GM19238 (cell line): ENCODE measurements around the gene BAAT.

Experiments used
- DNase-seq: peaks from one replicate; pipeline ENCODE4 v3.0.0; 2011; ENCODE audit warnings: low spot score; ENCODE audit not compliant: insufficient read length

BAAT gene

GRCh38 chr9:101398930-101399642 lies 14.3 kb upstream of the BAAT start:
- no peak for DNase-seq

GRCh38 chr9:101398068-101398929 lies 13.5 kb upstream of the BAAT start, which contains the start of the genes MRPL50 and ZNF189:
Gene MRPL50 (minus strand): TSS chr9:101398618. CDS start chr9:101398592, 26 bp downstream.
Gene ZNF189 (plus strand): TSS chr9:101398851. CDS start chr9:101399157, 306 bp downstream.
- DNase-seq, result peak; percentile 80

GRCh38 chr9:101397746-101398067 lies 12.9 kb upstream of the BAAT start:
- no peak for DNase-seq

- DNase-seq, result no peak
Measured at GRCh38 chr9:101394687-101395086, 9.9 kb upstream of the BAAT start.

GRCh38 chr9:101393135-101393534 lies 8.3 kb upstream of the BAAT start:
- no peak for DNase-seq

GRCh38 chr9:101388507-101388993 lies 3.7 kb upstream of the BAAT start:
- no peak for DNase-seq

- DNase-seq, result no peak
Measured at GRCh38 chr9:101387871-101388506, 3.2 kb upstream of the BAAT start.

GRCh38 chr9:101383361-101383760 lies 1.4 kb downstream of the BAAT start:
- no peak for DNase-seq

- DNase-seq, result no peak
Measured at GRCh38 chr9:101381833-101382342, 2.9 kb downstream of the BAAT start.

- DNase-seq, result no peak
Measured at GRCh38 chr9:101381118-101381517, 3.7 kb downstream of the BAAT start.

- DNase-seq, result no peak
Measured at GRCh38 chr9:101380295-101380694, 4.5 kb downstream of the BAAT start.

- DNase-seq, result no peak
Measured at GRCh38 chr9:101376111-101376848, 8.5 kb downstream of the BAAT start.

- no peak for DNase-seq
Measured at GRCh38 chr9:101375546-101375945, 9.3 kb downstream of the BAAT start.

GRCh38 chr9:101372327-101373118 lies 12.3 kb downstream of the BAAT start:
- no peak for DNase-seq

- DNase-seq, result no peak
Measured at GRCh38 chr9:101371813-101372212, 13.0 kb downstream of the BAAT start.

GRCh38 chr9:101369884-101370531 lies 14.8 kb downstream of the BAAT start:
- no peak for DNase-seq

GRCh38 chr9:101369286-101369685 lies 15.5 kb downstream of the BAAT start:
- DNase-seq, result no peak

GRCh38 chr9:101367323-101367722 lies 17.5 kb downstream of the BAAT start:
- no peak for DNase-seq

GRCh38 chr9:101366038-101366756 lies 18.6 kb downstream of the BAAT start:
- no peak for DNase-seq
